GM23248 (cell line): ENCODE measurements around the gene SGPP1.

Source experiments
- EZH2 ChIP-seq: fragments of 200-600 bp; sonication (generic); IDR thresholded peaks from 2 replicates; pipeline ENCODE4 v1.6.1; 2018; ENCODE audit warnings: antibody characterized with exemption, mild to moderate bottlenecking; ENCODE audit not compliant: insufficient read depth, poor library complexity, severe bottlenecking
- EZH2phosphoT487 ChIP-seq: fragments of 200-600 bp; sonication (generic); IDR thresholded peaks from 2 replicates; pipeline ENCODE4 v1.6.1; 2018; ENCODE audit warnings: antibody characterized with exemption, moderate library complexity, mild to moderate bottlenecking, low read depth; ENCODE audit not compliant: insufficient read depth

GRCh38 chr14:63752449-63753169, 24.7 kb upstream of the SGPP1 start:
- TF ChIP-seq EZH2 (no peak), EZH2phosphoT487 (no peak)
